Measurements from ENCODE around the gene NAGA.
"Not testable (repeated sequence)": the region's sequence is repeated elsewhere in the genome, so short reads cannot be mapped to it uniquely, and the experiment has no call there.

The NAGA gene

GRCh38 chr22:42070517-42071422 is at the start of gene NAGA:
TSS of gene NAGA (minus strand) at chr22:42070812. CDS start at chr22:42070297, 515 bp downstream.
- DNase-seq (ENCODE audit: low spot score): peak; percentile 95

- no peak for DNase-seq (ENCODE audit: low spot score)
These were observed 46.3 kb upstream of the NAGA start for GRCh38 chr22:42116848-42117424.

GRCh38 chr22:42115420-42115830 is 44.8 kb upstream of the NAGA start:
- not testable (repeated sequence) for DNase-seq (ENCODE audit: low spot score)

GRCh38 chr22:42114721-42115120 is 44.1 kb upstream of the NAGA start:
- peak; percentile 43 for DNase-seq (ENCODE audit: low spot score)

GRCh38 chr22:42112793-42113192 is 42.2 kb upstream of the NAGA start:
- DNase-seq (ENCODE audit: low spot score): not testable (repeated sequence)

- DNase-seq (ENCODE audit: low spot score): no peak
These were observed 41.2 kb upstream of the NAGA start for GRCh38 chr22:42111798-42112197.

- no peak for DNase-seq (ENCODE audit: low spot score)
These were observed 38.2 kb upstream of the NAGA start for GRCh38 chr22:42108848-42109247.

GRCh38 chr22:42104332-42104860 is 33.8 kb upstream of the NAGA start:
- DNase-seq (ENCODE audit: low spot score): not testable (repeated sequence)

- DNase-seq (ENCODE audit: low spot score): no peak
These were observed 30.6 kb upstream of the NAGA start for GRCh38 chr22:42101199-42101598.

GRCh38 chr22:42091455-42091782 is 20.8 kb upstream of the NAGA start:
- no peak for DNase-seq (ENCODE audit: low spot score)

- peak; percentile 99 for DNase-seq (ENCODE audit: low spot score)
These were observed 20.2 kb upstream of the NAGA start, which contains the start of gene NDUFA6 for GRCh38 chr22:42090596-42091454. TSS of gene NDUFA6 (minus strand) at chr22:42090772. CDS start at chr22:42090744, 28 bp downstream.

- DNase-seq (ENCODE audit: low spot score): no peak
These were observed 15.4 kb upstream of the NAGA start for GRCh38 chr22:42086051-42086450.

GRCh38 chr22:42084874-42085273 is 14.3 kb upstream of the NAGA start:
- DNase-seq (ENCODE audit: low spot score): no peak

- DNase-seq (ENCODE audit: low spot score): no peak
These were observed 12.5 kb upstream of the NAGA start for GRCh38 chr22:42083119-42083518.

- peak; percentile 34 for DNase-seq (ENCODE audit: low spot score)
These were observed 9.7 kb upstream of the NAGA start for GRCh38 chr22:42080287-42080686.

GRCh38 chr22:42079319-42080251 is 9.0 kb upstream of the NAGA start, which contains the start of gene SMDT1:
TSS of gene SMDT1 (plus strand) at chr22:42079700. CDS start at chr22:42079769, 69 bp downstream.
- peak; percentile 98 for DNase-seq (ENCODE audit: low spot score)

- no peak for DNase-seq (ENCODE audit: low spot score)
These were observed 8.1 kb upstream of the NAGA start for GRCh38 chr22:42078469-42079318.

- DNase-seq (ENCODE audit: low spot score): no peak
These were observed 7.0 kb upstream of the NAGA start for GRCh38 chr22:42077486-42078125.

GRCh38 chr22:42076764-42077485 is 6.3 kb upstream of the NAGA start:
- DNase-seq (ENCODE audit: low spot score): no peak
